ENCODE data around the gene ASH1L.

DNA sequence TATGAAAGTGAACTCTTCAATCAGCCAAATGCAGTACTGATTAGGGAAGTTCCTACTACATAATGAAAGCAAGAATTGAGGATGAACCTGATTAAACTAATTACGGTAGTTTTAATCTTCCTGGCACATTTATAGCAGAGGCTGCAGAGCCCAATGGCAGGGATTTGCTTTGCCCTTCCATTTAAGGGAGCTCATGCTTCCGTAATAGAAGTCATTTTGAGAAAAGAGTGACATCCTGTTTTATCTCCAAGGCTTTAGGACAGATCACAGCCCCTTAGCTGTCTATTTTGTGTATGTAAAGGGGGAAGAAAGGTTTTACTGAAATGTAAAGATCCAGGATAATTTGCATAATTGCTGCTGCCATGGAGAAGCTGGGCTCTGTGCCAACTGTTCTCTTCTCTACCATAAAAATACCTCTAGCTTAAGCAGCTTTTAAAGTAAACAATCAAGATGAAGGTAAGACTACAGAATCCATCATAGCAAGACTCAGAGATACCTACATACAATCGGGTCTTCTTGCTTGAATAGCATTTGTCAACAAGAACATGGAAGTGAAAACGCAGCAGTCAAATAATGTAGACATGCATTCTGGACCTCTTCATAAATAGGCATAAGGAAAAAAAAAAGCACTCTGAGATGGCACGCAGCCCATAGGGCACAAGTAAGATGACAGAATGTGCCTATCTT lies 62.5 kb downstream of the ASH1L start:
- TF ChIP-seq TCF7L2 (IDR thresholded peaks at IDR 0.05; ENCODE audit: low read depth, low read length) = no peak
- TF ChIP-seq, protein P1, sequence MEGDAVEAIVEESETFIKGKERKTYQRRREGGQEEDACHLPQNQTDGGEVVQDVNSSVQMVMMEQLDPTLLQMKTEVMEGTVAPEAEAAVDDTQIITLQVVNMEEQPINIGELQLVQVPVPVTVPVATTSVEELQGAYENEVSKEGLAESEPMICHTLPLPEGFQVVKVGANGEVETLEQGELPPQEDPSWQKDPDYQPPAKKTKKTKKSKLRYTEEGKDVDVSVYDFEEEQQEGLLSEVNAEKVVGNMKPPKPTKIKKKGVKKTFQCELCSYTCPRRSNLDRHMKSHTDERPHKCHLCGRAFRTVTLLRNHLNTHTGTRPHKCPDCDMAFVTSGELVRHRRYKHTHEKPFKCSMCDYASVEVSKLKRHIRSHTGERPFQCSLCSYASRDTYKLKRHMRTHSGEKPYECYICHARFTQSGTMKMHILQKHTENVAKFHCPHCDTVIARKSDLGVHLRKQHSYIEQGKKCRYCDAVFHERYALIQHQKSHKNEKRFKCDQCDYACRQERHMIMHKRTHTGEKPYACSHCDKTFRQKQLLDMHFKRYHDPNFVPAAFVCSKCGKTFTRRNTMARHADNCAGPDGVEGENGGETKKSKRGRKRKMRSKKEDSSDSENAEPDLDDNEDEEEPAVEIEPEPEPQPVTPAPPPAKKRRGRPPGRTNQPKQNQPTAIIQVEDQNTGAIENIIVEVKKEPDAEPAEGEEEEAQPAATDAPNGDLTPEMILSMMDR (IDR thresholded peaks at IDR 0.05 in 2 of 3, conservative IDR thresholded peaks at IDR 0.05 in 1 of 3; ENCODE audit: insufficient read depth in 2 of 3, low read depth in 1 of 3, low read length in 3 of 3) = no peak
